Adrenal gland (tissue), 5 donors: ENCODE measurements around the gene RERG.

Experiments used
- POLR2A ChIP-seq, 2 donors: fragments of 450-650 bp; IDR thresholded peaks; one replicate each; pipeline ENCODE4 v1.6.1; 2017; ENCODE audit warnings: antibody characterized with exemption in 2 of 2, mild to moderate bottlenecking in 2 of 2, moderate library complexity in 1 of 2
- TF ChIP-seq, protein P1 (sequence below), 6 experiments: fragments of 450-650 bp in 4 of 6; fragments of 200-600 bp in 2 of 6; sonication (generic) in 1 of 6; IDR thresholded peaks; 1 replicate in 5 of 6; 2 replicates in 1 of 6; pipeline versions ENCODE4 v1.5.1 to v1.8.0; 2016 to 2021; ENCODE audit warnings: antibody characterized with exemption in 6 of 6, mild to moderate bottlenecking in 2 of 6, moderate library complexity in 1 of 6
- donor health status: DM: no; HTN: no; CAD: no.

DNA sequence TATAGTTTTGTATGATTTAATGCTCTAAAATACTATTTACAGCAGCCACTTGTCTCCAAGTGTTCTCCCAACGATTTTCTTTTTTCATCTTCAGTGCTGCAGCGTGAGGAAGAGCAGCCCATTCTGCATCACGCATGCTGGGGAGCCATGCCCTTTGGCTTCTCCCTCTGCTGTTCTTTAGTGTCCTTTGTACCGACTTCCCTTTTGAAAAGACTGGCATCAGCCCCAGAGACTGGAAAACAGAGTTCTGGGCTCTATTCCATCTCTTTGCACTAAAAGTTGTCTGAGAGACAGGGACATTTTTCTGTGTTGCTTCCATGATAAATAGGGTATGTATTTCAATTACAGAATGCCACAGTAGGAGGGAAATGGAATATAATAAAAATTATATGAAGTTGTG lies 105.1 kb downstream of the RERG start:
- TF ChIP-seq, protein P1, sequence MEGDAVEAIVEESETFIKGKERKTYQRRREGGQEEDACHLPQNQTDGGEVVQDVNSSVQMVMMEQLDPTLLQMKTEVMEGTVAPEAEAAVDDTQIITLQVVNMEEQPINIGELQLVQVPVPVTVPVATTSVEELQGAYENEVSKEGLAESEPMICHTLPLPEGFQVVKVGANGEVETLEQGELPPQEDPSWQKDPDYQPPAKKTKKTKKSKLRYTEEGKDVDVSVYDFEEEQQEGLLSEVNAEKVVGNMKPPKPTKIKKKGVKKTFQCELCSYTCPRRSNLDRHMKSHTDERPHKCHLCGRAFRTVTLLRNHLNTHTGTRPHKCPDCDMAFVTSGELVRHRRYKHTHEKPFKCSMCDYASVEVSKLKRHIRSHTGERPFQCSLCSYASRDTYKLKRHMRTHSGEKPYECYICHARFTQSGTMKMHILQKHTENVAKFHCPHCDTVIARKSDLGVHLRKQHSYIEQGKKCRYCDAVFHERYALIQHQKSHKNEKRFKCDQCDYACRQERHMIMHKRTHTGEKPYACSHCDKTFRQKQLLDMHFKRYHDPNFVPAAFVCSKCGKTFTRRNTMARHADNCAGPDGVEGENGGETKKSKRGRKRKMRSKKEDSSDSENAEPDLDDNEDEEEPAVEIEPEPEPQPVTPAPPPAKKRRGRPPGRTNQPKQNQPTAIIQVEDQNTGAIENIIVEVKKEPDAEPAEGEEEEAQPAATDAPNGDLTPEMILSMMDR (IDR thresholded peaks at IDR 0.05) = no peak
- TF ChIP-seq POLR2A (IDR thresholded peaks at IDR 0.05) = no peak
